ENCODE results near the gene NUDT8. TPM values are rescaled to one million over a fixed set of nuclear protein-coding genes. Genes with fewer than 3 reads are reported as not detected.

NUDT8 gene
- polyA plus RNA-seq, 1 of the 3 experiments (the other 2 are of a cell fraction), result 2.7 TPM

DNA sequence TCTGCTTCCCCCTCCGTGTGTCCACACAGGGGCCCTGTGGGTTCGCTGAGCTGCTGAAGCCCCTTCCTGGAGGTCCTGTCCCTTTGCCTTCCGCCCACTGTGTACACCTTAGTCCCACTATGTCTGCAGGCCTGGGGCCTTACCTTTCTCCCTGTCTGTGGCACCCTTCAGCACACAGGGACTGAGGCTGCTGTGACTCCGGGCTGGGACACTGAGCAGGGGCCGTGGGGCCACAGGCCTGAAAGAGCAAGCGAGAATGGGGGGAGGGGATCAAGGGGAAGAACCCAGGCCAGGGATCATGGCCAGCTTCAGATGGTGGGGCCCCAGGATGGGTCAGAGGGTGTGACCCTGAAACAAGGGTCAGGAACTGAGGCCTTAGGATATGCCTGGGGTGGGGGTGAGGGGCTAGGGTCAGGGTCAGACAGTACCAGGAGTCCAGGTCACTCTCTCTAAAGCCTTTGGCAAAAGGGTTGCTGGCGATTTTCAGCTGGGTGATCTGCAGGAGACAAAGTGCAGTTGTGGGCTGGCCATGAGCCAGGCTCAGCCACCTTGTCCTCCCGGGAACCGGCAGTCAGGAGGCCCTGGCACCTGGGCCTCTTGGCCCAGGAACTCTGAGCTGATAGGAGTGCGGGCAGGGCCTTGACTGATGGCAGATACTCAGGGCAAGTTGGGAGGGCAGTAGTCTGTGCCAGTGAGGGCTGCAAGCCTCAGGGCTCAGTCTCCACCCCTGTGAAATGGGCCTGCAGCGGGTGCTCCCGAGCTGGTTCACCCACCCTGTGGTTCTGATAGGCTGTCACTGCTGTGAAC is 2.6 kb upstream of the NUDT8 start:
- H3K36me3 ChIP-seq (replicated peaks in 1 of 2; ENCODE audit: control insufficient read depth in 1 of 2, insufficient read depth in 2 of 2, low read length in 1 of 2), result no peaks in the 10 kb centered on the region
- H3K4me3 ChIP-seq (ENCODE audit: low read depth in 2 of 2, low read length in 1 of 2), result no peak overlapping the region
- ChIA-PET POLR2A (no interaction called here), CTCF (interaction anchor here (0.9 to 17.8 kb wide), 4 partner anchors 7 to 281 kb away, joined by 3 to 308 read pairs (median 60); partner anchors contain the start of genes ACY3 and TBX10)
- DNase-seq, result no peak
- no peaks in the 10 kb centered on the region for H3K9me3 ChIP-seq
- WGBS (ENCODE audit: low lambda C conversion rate), result 84% methylated on average over 6 of the region's 12 CpGs
- no peaks in the 10 kb centered on the region for H4K20me1 ChIP-seq (ENCODE audit: insufficient read depth)
- no peak overlapping the region for H3K4me2 ChIP-seq
- H2AFZ ChIP-seq (ENCODE audit: low read depth), result no peak overlapping the region
- no peaks in the 10 kb centered on the region for H3K9me2 ChIP-seq
- H3K27ac ChIP-seq (ENCODE audit: low read depth in 2 of 2, low read length in 1 of 2), result no peak overlapping the region
- no peaks in the 10 kb centered on the region for H3K27me3 ChIP-seq (ENCODE audit: insufficient read depth)
- TF ChIP-seq SIN3A (IDR thresholded peaks at IDR 0.05; ENCODE audit: borderline replicate concordance, low read depth, low read length), result no peak
- no peaks in the 10 kb centered on the region for H3F3A ChIP-seq (replicated peaks; ENCODE audit: insufficient read depth)
- H3K79me2 ChIP-seq (ENCODE audit: insufficient read depth), result no peaks in the 10 kb centered on the region
- no peak overlapping the region for H3K9ac ChIP-seq
- H3K4me1 ChIP-seq (ENCODE audit: control insufficient read depth in 1 of 2, insufficient read depth in 2 of 2, low read depth in 1 of 2, low read length in 1 of 2), result peaks cover 0 to 13% of the 10 kb centered on the region in 2 experiments; a peak in 1 of 4 replicates

DNA sequence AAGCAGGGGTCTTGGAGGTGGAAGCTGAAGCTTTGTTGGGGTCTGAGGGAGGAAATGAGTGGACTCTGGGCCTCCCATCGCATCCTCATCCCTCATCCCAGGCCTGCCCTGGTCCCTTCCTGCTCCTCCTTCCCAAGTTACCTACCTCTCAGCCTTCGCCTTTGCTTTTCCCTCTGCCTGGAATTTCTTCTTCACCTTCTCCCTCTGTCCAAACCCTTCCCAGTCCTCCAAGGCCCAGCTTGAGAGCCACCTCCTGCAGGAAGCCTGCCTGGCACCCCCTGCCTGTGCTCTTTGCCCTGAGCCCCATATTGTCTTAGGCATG is 2.1 kb upstream of the NUDT8 start:
- no peak for DNase-seq
- Histone ChIP-seq H3K4me2 (no peak overlapping the region), H3K9me3 (no peaks in the 10 kb centered on the region), H3K9ac (no peak overlapping the region), H3K27me3 (ENCODE audit: insufficient read depth) (no peaks in the 10 kb centered on the region), H3K79me2 (ENCODE audit: insufficient read depth) (no peaks in the 10 kb centered on the region), H4K20me1 (ENCODE audit: insufficient read depth) (no peaks in the 10 kb centered on the region), H2AFZ (ENCODE audit: low read depth) (no peak overlapping the region), H3K27ac (ENCODE audit: low read depth in 2 of 2, low read length in 1 of 2) (no peak overlapping the region), H3K36me3 (replicated peaks in 1 of 2; ENCODE audit: control insufficient read depth in 1 of 2, insufficient read depth in 2 of 2, low read length in 1 of 2) (no peaks in the 10 kb centered on the region), H3K4me3 (ENCODE audit: low read depth in 2 of 2, low read length in 1 of 2) (no peak overlapping the region), H3F3A (replicated peaks; ENCODE audit: insufficient read depth) (no peaks in the 10 kb centered on the region), H3K4me1 (ENCODE audit: control insufficient read depth in 1 of 2, insufficient read depth in 2 of 2, low read depth in 1 of 2, low read length in 1 of 2) (peaks cover 0 to 13% of the 10 kb centered on the region in 2 experiments; a peak in 1 of 4 replicates), H3K9me2 (no peaks in the 10 kb centered on the region)
- ChIA-PET POLR2A (no interaction called here), CTCF (interaction anchor here (0.8 to 17.8 kb wide), 5 partner anchors 7 to 281 kb away, joined by 3 to 308 read pairs (median 14); partner anchors contain the start of genes ACY3 and TBX10)
- 100% methylated on average over 2 of the region's 2 CpGs for WGBS (ENCODE audit: low lambda C conversion rate)
- TF ChIP-seq FOXM1 (IDR thresholded peaks at IDR 0.05; ENCODE audit: low read depth), result no peak
- TF ChIP-seq NFIC (IDR thresholded peaks at IDR 0.05; ENCODE audit: borderline replicate concordance), result no peak
- no peak for TF ChIP-seq GABPA (IDR thresholded peaks at IDR 0.05; ENCODE audit: low read depth)
- TF ChIP-seq RFX5 (IDR thresholded peaks at IDR 0.05; ENCODE audit: low read length), result no peak
- no peak for TF ChIP-seq GATA2 (CRISPR knock-in tag; IDR thresholded peaks at IDR 0.05)
- TF ChIP-seq, protein P1, sequence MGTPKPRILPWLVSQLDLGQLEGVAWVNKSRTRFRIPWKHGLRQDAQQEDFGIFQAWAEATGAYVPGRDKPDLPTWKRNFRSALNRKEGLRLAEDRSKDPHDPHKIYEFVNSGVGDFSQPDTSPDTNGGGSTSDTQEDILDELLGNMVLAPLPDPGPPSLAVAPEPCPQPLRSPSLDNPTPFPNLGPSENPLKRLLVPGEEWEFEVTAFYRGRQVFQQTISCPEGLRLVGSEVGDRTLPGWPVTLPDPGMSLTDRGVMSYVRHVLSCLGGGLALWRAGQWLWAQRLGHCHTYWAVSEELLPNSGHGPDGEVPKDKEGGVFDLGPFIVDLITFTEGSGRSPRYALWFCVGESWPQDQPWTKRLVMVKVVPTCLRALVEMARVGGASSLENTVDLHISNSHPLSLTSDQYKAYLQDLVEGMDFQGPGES (IDR thresholded peaks at IDR 0.05; ENCODE audit: low read depth, low read length), result no peak

DNA sequence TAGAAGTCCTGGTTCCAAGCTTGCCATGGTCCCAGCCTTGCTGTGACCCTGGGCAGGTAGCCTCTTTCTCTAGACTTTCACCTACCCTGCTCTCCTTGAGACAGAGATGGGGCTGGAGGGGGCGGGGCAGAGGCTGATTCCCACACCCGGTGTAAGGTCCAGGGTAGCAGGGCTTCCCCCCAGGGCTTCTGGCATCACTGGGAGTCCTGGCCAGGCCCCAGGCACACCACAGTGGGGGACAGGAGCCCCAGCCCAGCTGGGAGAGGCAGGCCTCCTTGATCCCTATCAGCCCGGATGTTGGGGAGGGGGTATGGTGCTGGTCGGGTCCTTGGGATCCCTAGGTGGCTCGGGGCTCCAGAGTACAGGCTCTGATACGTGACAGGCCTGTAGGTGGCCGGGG is 1.7 kb upstream of the NUDT8 start:
- Histone ChIP-seq H3K4me2 (no peak overlapping the region; the same call in 1 of the 2 replicates), H3K4me1 (ENCODE audit: control insufficient read depth in 1 of 2, insufficient read depth in 2 of 2, low read depth in 1 of 2, low read length in 1 of 2) (peaks cover 0 to 13% of the 10 kb centered on the region in 2 experiments; a peak in 1 of 4 replicates), H4K20me1 (ENCODE audit: insufficient read depth) (no peaks in the 10 kb centered on the region), H3K79me2 (ENCODE audit: insufficient read depth) (no peaks in the 10 kb centered on the region), H3K4me3 (ENCODE audit: low read depth in 2 of 2, low read length in 1 of 2) (peak overlapping the region in 1 of 2 experiments; percentile 69; a peak in 1 of 4 replicates), H3K9ac (no peak overlapping the region), H3K27ac (ENCODE audit: low read depth in 2 of 2, low read length in 1 of 2) (no peak overlapping the region), H3K9me3 (no peaks in the 10 kb centered on the region), H3K27me3 (ENCODE audit: insufficient read depth) (no peaks in the 10 kb centered on the region), H3K9me2 (no peaks in the 10 kb centered on the region), H2AFZ (ENCODE audit: low read depth) (peak overlapping the region; percentile 91), H3K36me3 (replicated peaks in 1 of 2; ENCODE audit: control insufficient read depth in 1 of 2, insufficient read depth in 2 of 2, low read length in 1 of 2) (no peaks in the 10 kb centered on the region), H3F3A (replicated peaks; ENCODE audit: insufficient read depth) (no peaks in the 10 kb centered on the region)
- POLR2A ChIA-PET, result no interaction called here
- no peak for DNase-seq
- CTCF ChIA-PET, result interaction anchor here (0.8 to 17.8 kb wide), 9 partner anchors 8 to 280 kb away, joined by 3 to 308 read pairs (median 4); partner anchors contain the start of genes ACY3 and TBX10
- no CpG with 5 or more reads among the region's 7 CpGs for WGBS (ENCODE audit: low lambda C conversion rate)
- no peak for TF ChIP-seq RFX5 (IDR thresholded peaks at IDR 0.05; ENCODE audit: low read length)
- no peak for TF ChIP-seq EZH2phosphoT487 (IDR thresholded peaks at IDR 0.05; ENCODE audit: borderline replicate concordance, low read depth)
- TF ChIP-seq SMC3 (IDR thresholded peaks at IDR 0.05; ENCODE audit: low read depth, low read length), result no peak
- TF ChIP-seq RXRA (IDR thresholded peaks at IDR 0.05; ENCODE audit: borderline replicate concordance, low read depth), result no peak
- TF ChIP-seq, protein P1 (IDR thresholded peaks at IDR 0.05; ENCODE audit: low read depth, low read length), result no peak
- TF ChIP-seq, protein P2, sequence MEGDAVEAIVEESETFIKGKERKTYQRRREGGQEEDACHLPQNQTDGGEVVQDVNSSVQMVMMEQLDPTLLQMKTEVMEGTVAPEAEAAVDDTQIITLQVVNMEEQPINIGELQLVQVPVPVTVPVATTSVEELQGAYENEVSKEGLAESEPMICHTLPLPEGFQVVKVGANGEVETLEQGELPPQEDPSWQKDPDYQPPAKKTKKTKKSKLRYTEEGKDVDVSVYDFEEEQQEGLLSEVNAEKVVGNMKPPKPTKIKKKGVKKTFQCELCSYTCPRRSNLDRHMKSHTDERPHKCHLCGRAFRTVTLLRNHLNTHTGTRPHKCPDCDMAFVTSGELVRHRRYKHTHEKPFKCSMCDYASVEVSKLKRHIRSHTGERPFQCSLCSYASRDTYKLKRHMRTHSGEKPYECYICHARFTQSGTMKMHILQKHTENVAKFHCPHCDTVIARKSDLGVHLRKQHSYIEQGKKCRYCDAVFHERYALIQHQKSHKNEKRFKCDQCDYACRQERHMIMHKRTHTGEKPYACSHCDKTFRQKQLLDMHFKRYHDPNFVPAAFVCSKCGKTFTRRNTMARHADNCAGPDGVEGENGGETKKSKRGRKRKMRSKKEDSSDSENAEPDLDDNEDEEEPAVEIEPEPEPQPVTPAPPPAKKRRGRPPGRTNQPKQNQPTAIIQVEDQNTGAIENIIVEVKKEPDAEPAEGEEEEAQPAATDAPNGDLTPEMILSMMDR (IDR thresholded peaks at IDR 0.05), result no peak
- TF ChIP-seq POLR2AphosphoS5 (IDR thresholded peaks at IDR 0.05; ENCODE audit: low read depth, low read length), result no peak
- no peak for TF ChIP-seq ELF1 (IDR thresholded peaks at IDR 0.05)
- no peak for TF ChIP-seq GATA2 (CRISPR knock-in tag; IDR thresholded peaks at IDR 0.05)
- TF ChIP-seq, protein P3, sequence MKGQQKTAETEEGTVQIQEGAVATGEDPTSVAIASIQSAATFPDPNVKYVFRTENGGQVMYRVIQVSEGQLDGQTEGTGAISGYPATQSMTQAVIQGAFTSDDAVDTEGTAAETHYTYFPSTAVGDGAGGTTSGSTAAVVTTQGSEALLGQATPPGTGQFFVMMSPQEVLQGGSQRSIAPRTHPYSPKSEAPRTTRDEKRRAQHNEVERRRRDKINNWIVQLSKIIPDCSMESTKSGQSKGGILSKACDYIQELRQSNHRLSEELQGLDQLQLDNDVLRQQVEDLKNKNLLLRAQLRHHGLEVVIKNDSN (IDR thresholded peaks at IDR 0.05; ENCODE audit: borderline replicate concordance, low read depth), result no peak

Data from SK-N-SH (cell line).